ENCODE measurements around the gene A4GNT.
A peak's percentile ranks its signal among the peaks of the same experiment; 100 is the strongest.
"Not testable (repeated sequence)": the region's sequence is repeated elsewhere in the genome, so short reads cannot be mapped to it uniquely, and the experiment has no call there.

A4GNT gene

DNA sequence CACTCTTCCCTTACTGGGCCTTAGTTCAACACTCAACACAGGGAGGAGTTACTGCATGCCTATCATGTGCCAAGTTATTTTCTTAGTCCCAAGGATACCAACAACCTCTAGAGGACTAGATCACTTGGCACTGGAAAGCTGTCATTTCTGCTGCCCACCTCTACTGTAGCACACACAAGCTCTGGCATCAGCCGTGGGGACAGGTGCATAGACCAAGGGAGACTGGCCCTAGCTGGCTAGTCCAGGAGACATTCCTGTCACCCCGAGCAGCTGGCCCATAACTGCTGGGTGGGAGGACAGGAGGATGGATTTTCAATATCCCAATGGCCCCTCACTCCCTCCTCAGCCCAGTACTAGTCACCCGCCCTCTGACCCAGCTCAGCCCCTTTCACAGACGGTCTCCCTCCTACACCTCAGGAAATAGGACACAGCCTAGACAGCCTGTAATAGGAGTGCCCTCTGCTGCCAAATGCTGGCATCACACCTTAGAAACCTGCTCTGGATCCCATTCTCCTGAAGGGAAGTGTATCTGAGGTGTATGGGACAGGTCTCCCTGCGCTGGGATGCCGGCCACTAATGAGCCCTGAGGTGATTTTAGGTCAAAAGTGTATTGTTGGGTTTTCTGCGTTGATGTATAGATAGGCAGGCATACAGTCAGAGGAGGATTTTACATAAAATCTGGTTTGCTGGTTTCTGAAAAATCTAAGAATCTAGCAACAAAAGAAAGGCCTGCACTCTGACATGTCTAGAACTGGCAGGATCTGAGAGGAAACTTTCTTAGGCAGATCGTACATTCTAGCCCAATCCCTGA is 13.4 kb downstream of the A4GNT start:
- DNase-seq (ENCODE audit: low read depth in 2 of 2), result peak; percentile 53 to 57

DNA sequence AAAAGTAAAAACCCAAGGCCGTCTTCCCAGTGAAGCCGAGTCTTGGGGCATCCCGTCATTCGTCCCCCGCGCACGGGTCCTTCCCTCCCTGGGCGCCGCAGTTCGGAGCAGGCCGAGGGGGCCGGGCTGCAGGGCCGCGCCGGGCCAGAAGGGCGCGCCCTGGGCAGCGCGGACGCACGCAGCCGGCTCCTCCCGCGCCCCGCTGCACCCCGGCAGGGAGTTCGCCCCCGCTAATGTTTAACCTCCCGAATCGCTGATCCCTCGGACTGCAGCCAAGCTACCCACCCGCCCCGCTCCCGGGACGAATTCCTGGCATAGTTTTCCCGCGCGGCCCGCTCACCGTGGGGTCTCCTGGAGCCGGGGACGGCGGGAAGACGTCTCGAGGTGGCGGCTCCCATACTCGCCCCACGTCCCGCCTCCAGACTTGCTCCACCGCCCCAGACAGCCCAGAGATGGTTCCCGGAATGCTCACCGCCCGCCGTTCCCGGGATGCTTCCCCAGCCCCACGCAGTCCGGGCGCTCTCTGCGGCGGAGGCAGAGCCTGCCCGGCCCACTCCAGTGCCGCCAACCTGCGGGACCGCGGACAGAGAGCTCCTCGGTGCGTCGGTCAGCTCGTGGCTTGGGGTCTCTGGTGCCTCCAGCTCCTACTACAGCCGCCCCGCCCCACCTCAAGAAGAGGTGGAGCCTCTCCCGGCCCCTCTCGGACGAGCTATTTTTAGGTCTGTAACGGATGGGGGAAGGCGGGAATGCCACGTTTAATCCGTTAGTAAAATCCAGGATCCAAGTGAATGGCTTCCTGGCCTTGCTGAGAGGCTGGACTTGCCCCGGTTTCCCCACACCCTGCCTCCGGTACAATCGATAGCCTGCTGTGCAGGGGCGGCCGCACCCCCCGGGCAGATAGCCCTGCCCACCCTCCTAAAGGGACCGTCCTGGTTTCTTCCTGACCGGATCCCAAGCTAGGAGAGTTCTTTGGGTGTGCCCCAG is 16.9 kb downstream of the A4GNT start, which contains the start of gene DZIP1L:
TSS of gene DZIP1L (minus strand) at position 621 of the 984 bp plus-strand sequence. CDS start 11,637 bp downstream, outside the sequence.
- peak; percentile 13 to 16 for DNase-seq (ENCODE audit: low read depth in 2 of 2)

DNA sequence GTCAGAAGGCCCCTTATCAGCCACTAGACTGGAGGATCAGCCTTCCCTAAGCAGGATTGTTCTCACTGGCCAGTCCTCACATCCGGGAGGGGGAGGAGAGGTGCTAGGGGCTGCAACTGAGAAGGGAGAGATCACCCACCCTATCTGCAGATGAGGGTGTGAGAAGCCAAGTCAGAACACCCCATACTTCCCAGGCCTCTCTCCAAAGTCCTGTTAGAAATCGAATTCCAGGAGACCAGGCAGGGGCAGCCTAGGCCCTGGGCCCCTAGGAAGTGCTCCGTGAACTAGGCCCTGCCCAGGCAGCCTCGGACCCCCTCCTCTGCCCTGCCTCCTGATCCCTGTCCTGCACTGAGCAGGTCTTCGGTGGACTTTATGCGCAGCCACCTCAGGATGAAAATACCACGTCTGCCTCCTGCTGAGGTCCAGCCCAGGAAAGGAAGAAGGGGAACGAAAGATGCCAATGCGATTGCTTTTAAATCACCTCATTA is 17.7 kb downstream of the A4GNT start:
- no peak for DNase-seq (ENCODE audit: low read depth in 2 of 2)

DNA sequence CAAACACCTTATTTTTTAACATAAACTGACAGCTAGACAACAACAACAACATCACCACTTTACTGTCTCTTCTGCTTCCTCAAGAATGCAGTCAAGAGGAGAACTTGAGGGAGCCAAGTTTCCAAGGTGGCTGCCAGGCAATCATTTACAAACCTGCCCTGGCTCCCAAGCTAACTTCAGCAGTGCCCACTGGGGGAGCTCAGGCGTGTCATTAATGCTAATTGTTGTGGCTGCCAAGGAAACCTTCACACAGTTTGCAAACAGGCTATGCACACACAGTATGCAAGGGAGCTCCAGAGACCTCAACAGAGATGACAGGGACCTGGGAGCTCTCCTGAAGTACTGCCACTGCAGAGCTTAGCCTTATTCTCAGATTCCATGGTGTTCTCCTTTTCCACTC is 18.9 kb downstream of the A4GNT start:
- DNase-seq (ENCODE audit: low read depth in 2 of 2), result no peak

DNA sequence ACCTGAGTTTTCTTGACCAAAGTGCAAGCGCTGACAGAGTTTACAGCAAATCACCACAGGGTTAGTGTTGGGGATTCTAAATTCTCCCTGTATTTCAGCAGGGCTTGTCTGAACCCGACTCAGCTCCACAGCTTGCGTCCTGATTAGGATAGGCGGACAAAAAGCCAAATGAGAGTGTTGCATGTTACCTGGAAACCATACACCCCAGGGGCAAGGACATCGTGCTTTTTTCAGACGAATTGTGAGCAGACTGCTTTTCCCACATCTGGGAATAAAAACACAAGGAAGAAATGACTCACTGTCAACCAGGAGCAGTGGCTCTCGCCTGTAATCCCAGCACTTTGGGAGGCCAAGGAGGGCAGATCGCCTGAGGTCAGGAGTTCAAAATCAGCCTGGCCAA is 19.8 kb downstream of the A4GNT start:
- DNase-seq (ENCODE audit: low read depth in 2 of 2), result no peak

DNA sequence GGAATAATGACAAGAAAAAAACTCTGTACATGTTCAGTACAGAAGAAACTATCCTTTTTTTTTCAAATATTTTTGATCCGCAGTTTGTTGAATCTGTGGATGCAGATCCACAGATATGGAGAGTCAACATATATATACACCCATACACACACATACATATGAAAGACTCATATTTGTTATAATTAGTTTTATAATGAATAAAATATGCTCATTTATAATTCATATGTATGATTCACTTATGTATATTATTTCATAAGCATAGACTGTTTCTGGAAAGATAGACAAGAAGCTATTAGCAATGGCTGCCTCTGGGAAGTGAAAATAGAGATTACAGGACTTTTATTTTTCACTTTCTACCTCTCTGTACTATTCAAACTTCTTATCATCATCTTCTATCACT is 26.6 kb downstream of the A4GNT start:
- DNase-seq (ENCODE audit: low read depth in 2 of 2), result no peak

DNA sequence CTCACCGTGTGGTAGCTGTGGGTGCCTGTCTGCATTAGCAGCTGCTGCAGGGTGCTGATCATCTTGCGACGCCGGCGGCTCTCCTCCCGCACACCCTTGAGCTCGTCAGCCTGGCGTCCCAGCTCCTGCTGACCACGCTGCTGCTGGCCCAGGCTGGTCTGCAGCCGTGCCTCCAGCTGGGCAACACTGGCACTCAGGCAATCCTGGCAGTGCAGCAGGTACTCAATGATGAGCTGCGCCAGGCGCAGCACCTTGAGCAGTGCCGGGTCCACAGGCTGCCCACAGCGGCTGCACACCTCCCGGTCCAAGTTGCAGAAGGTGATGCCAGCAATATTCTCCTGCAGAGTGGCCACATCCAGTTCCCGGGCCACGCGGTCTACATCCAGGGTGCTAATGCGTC is 28.7 kb downstream of the A4GNT start:
- no peak for DNase-seq (ENCODE audit: low read depth in 2 of 2)

DNA sequence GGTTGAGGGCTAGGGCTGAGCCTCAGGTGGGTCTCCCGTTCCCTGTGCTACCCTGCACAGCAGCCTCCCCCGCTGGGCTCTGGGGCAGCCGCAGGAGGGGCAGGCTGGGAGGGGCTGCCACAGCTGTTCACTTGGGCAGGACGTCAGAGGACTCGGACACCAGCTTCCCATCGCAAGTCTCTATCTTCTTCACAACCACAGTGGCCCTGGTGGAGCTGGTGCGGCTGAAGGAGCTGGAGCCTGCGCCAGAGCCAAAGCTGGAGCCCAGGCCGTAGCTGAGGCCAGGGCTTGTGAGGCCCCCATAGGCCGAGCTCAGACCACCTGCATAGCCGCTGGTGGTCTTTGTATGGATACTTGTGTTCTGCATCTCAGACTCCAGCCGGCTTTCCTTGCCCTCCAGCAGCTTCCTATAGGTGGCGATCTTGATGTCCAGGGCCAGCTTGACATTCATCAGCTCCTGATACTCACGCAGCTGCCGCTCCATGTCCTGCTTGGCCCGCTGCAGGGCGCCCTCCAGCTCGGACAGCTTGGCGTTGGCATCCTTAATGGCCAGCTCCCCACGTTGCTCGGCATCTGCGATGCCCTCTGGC is 30.7 kb downstream of the A4GNT start:
- DNase-seq (ENCODE audit: low read depth in 2 of 2), result not testable (repeated sequence)

DNA sequence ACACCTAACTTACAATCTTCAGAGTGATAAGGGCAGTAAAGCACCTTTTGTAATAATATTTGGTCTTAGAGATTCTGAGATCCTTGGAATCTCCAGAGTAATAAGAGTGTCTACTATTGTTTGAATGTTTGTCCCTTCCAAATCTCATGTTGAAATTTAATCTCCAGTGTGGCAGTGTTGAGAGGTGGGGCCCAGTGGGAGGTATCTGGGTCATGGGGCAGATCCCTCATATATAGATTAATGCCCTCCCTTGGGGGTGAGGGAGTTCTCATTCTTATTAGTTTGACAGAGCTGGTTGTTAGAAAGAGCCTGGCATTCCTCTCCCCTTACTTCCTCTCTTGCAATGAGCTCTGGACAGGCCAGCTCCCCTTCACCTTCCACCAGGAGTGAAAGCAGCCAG is 32.8 kb downstream of the A4GNT start:
- no peak for DNase-seq (ENCODE audit: low read depth in 2 of 2)

DNA sequence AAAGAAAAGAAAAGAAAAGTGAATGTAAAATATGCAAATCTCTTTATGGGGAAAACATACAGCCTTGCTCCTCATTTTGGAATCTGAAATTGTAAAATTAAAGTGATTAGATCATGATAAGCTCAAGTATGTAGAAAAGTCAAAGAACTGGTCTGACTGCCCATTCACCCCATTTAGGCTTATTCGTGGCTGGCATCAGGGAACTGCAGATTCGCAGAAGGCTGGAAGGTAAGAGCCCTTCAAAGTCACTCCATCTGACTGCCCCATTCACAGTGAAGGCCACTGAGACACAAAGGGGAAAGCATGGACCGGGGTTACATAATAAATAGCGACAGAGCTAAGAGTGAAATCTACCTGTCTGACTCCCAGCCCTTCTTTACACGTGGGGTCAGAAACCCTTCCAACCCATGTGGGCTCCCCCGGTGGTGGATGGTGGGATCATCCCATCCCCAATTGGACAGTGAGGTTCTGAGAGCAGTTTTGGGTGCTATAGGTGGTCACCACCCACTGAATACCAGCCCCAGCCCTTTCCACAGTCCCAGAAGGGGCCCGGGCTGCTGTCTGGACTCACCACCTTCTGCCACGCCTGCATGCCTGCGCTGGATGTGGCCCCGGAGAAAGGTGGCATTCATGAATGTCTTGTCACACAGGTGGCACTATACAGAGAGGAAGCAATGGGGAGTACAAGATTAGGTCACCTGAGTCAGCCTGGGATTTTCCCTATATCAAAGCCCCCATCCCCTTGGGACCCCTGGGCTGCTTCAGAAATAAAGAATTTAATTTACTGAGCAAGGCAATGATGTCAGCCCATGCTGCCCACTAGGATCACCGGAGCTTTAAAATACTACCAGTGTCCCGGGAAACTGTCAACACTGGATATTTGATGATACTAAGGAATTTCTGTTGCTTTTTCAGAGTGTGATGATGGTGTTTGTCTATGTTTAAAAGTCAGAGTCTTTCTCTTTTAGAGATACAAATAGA is 34.7 kb downstream of the A4GNT start:
- no peak for DNase-seq (ENCODE audit: low read depth in 2 of 2)

DNA sequence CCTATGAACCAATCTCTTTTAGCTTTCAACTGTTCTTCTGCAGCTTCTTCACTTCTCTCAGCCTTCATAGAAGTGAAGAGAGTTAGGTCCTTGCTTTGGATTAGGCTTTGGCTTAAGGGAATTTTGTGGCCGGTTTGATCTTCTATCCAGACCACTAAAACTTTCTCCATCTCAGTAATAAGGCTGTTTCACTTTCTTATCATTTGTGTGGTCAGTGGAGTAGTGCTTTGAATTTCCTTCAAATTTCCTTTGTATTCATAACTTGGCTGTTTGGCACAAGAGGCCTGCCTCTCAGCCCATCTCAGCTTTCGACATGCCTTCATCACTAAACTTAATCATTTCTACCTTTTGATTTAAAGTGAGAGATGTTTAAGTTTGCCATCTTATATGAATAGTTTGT is 38.5 kb downstream of the A4GNT start:
- no peak for DNase-seq (ENCODE audit: low read depth in 2 of 2)

DNA sequence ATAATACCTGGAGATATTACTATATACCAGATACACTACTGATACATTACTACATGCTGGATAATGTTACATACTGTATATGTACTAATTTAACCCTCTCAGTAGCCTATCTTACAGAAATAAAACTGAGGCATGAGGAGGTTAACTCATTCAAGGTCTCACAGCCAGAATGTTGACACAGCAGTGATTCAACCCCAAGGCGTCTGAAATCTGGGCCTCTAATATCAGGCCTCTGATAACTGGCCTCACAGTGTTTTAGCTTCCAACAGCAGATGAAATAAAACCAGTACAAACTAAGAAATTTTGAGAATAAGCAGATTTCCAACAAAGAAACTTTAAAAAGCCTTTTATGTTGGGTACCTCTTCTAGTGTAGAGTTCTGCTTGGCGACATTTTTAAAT is 40.2 kb downstream of the A4GNT start:
- DNase-seq (ENCODE audit: low read depth in 2 of 2), result no peak

DNA sequence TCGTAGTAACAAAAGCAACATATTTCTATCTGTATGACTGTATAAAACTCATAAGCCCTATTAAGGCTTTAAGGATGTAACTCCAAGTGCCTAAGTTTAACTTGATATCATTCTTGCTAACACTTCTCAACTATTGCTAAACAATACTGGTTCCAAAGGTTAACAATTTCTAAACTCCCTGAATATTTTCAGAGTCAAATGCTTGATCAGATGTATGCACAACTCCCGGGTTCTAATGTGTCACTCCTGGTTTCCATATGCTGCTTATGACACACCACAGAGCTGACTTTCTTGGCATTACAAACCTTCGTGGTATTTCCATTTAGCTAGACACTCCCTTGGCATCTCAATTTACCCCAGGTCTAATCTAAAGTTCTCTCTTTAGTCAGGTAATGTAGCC is 43.1 kb downstream of the A4GNT start:
- no peak for DNase-seq (ENCODE audit: low read depth in 2 of 2)

DNA sequence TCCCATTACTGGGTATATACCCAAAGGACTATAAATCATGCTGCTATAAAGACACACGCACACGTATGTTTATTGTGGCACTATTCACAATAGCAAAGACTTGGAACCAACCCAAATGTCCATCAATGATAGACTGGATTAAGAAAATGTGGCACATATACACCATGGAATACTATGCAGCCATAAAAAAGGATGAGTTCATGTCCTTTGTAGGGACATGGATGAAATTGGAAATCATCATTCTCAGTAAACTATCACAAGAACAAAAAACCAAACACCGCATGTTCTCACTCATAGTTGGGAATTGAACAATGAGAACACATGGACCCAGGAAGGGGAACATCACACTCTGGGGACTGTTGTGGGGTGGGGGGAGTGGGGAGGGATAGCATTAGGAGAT is 46.4 kb downstream of the A4GNT start:
- not testable (repeated sequence) for DNase-seq (ENCODE audit: low read depth in 2 of 2)

DNA sequence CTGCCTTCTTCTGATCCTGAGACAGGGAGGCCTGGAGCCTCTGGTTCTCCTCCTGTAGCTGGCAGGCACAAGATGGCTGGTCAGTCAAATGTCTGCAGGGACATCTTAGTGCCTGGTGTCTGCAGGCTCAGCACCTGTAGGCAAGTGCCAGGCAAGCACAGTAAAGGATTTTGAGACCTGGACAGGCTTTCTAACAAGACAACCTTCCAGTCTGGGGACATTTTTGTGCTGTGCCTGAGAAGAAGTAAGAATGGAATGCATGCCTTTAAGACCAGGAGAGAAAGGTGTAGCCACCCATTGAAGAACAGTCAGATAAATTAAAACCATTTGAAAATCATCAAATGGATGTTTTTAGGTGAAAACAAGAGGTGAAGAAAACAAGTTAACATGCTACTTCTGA is 48.0 kb downstream of the A4GNT start:
- DNase-seq (ENCODE audit: low read depth in 2 of 2), result no peak

DNA sequence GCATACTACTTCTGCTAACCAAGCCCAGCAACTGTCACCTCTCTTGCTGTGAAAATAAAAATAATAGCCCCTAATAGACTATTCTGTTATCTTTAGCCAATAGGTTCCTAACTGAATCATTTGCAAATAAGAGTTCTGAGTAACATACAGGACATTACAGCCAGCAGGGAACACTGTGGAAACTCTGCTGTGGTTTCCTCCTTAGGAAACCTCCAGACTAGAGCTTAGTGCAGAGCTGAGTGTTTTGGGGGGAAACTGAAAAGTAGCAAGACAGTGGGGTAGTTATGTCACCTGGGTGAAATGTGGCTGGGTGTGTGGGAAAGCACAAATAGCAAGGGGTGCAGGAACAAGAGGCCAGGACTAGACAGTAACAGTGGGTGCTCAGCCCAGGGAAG is 49.2 kb downstream of the A4GNT start:
- no peak for DNase-seq (ENCODE audit: low read depth in 2 of 2)

DNA sequence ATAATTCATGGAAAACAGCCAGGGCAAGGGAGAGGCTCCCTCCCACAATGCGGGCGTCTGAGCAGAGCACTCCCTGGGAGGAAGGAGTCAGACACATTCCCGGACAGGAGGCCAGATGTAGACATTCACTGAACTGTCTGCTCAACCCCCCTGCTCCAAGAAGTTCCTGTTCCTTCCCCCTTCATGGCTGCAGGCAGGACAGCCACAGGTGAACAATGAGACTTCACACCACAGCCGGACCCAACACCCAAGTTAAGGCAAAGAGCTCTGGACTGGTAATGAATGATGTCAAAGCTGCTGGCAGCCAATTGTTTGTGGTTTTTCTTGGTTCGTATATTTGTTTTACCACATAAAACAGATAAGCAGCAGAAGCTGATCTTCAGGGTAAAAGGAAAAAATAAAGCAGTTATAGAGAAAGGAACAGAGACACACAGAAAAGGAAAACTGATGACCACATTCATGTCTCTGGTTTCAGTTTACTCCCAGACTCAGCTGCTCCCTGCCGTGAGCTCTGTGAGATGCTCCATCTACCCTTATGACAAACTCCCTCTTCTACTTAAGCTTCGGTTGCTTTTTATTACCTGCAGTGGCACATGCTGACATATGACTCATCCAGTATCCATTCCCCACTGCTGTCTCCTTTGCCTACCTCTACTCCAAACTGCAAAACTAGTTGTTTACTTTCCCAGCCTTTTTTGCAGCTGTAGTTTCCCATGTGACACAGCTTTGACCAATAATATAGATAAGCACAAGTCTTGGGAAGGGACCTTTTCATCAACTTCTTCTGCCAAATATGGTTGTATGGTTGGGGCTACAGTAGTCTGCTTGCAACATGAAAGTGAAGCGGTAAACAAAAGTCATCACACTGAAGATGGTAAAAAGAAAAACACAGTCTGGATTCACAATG is 49.9 kb downstream of the A4GNT start:
- DNase-seq (ENCODE audit: low read depth in 2 of 2), result peak in 1 of 2 donors; percentile 11

DNA sequence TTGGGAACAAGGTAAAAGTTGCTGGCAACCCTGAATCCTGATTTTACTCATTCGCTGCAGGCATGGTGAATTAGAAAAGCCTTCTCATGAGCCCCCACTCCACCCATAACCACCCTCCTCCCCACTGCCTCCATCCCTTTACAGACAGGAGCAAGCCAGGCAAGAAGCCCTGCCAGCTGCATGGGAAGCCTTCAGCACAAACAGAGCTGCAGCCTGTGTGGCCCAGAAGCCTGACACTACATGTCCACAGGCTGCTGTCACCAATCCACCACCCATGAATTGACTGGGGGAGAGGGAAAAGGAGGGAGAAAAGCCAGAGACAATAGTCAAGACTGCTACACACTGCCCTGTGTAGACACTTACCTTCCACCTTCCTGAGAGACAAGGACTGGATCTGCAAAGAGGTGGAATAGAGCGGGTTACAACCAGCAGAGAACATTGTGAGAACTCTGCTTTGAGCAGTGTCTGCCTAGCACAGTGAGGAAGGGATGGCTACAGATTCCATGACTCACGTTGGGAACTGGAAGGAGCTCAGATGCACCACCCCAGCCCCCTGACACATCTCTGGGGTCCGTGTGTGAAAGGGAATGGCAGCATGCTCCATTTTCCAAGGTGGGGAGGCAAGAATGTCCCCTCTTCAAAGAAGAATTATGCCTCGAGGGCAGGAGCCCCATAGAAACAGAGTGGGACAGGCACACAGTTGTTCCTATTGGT is 50.7 kb downstream of the A4GNT start:
- no peak for DNase-seq (ENCODE audit: low read depth in 2 of 2)

DNA sequence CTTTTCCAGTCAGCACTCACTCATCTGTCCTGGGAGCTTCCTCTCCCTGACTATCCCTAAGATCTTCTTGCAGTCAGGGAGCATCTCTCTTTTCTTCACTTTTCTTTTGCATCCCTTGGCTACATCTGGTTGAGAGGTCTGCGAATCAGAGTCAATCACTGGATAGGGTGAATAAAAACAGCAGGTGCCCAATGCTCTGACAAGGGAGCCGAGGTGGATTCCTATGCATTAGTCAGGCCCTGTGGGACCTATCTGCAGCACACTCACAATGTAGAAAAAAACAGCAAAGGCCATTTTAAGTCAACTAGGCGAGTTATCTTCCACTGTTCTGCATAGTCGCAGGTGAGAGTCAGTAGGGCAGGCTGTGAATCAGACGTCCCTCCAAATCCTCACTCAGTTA is 52.3 kb downstream of the A4GNT start:
- no peak for DNase-seq (ENCODE audit: low read depth in 2 of 2)

Measured in stimulated activated CD4-positive, alpha-beta T cell treated with anti-CD3 and anti-CD28 coated beads, Interleukin-4, amount 100 ng/mL, for 48 hours (primary cell).